IMR-90 (cell line): ENCODE measurements around the gene BCAR1. TPM values are rescaled to one million over a fixed set of nuclear protein-coding genes. Genes with fewer than 3 reads are reported as not detected.
"Not testable (repeated sequence)": the region's sequence is repeated elsewhere in the genome, so short reads cannot be mapped to it uniquely, and the experiment has no call there.

ENCODE experiments used
- ATAC-seq: fragments of 200-7000 bp; cut with Tn5 transposase; 2 replicates; pipeline ENCODE4 v1.9.1; 2020; ENCODE audit warnings: low read depth, mild to moderate bottlenecking, moderate library complexity
- BruUV-seq: library from RNA; stranded (reverse); fragments of 400-500 nt; replicated peaks from 2 replicates; lab custom pipeline; 2021; lab: Mats Ljungman, UMichigan
- CTCF ChIA-PET: fragments of 300-600 bp; formaldehyde crosslinking; extraction: SDS; loops from one replicate; lab custom pipeline; 2021; ENCODE audit warnings: antibody characterized with exemption; lab: Yijun Ruan, JAX
- POLR2A ChIA-PET: fragments of 300-600 bp; sonication (Branson Sonifier 250); formaldehyde crosslinking; loops from one replicate; lab custom pipeline; 2022; ENCODE audit warnings: antibody characterized with exemption; ENCODE audit not compliant: unreplicated experiment; lab: Charles Lee
- DNase-seq: peaks from one replicate; pipeline ENCODE4 v3.0.0; 2013
- H2AFZ ChIP-seq: replicated peaks from 2 replicates; pipeline ENCODE3; 2013; ENCODE audit warnings: low read length, mild to moderate bottlenecking; ENCODE audit not compliant: poor library complexity
- H2AK5ac ChIP-seq: 2 replicates; pipeline ENCODE4 v1.6.1; 2013; ENCODE audit warnings: low read depth, low read length, inconsistent platforms
- H2AK9ac ChIP-seq: replicated peaks from 2 replicates; pipeline ENCODE3; 2013; ENCODE audit warnings: mild to moderate bottlenecking, low read depth, low read length, moderate library complexity; ENCODE audit not compliant: poor library complexity
- H2BK120ac ChIP-seq: 2 replicates; pipeline ENCODE4 v1.6.1; 2013; ENCODE audit warnings: low read depth, low read length, inconsistent platforms
- H2BK15ac ChIP-seq: 3 replicates; pipeline ENCODE4 v1.6.1; 2013; ENCODE audit warnings: low read depth, low read length, inconsistent platforms
- H2BK20ac ChIP-seq: 2 replicates; pipeline ENCODE4 v1.6.1; 2013; ENCODE audit warnings: low read depth, mild to moderate bottlenecking, inconsistent platforms, low read length, moderate library complexity
- H2BK5ac ChIP-seq: 2 replicates; pipeline ENCODE4 v1.6.1; 2013; ENCODE audit warnings: mild to moderate bottlenecking, low read depth, low read length, inconsistent platforms; ENCODE audit not compliant: poor library complexity, severe bottlenecking
- H3K14ac ChIP-seq: replicated peaks from 2 replicates; pipeline ENCODE4 v1.6.1; 2013; ENCODE audit warnings: low read depth, low read length, inconsistent platforms
- H3K18ac ChIP-seq: 2 replicates; pipeline ENCODE4 v1.6.1; 2013; ENCODE audit warnings: low read depth, low read length, control low read depth
- H3K23ac ChIP-seq: 2 replicates; pipeline ENCODE4 v1.6.1; 2013; ENCODE audit warnings: low read depth, low read length, inconsistent platforms
- H3K27ac ChIP-seq: 2 replicates; pipeline ENCODE4 v1.5.1; 2013; ENCODE audit warnings: mild to moderate bottlenecking, control low read depth, low read length; ENCODE audit not compliant: insufficient read depth
- H3K27me3 ChIP-seq: 2 replicates; pipeline ENCODE4 v1.6.1; 2013; ENCODE audit warnings: low read length; ENCODE audit not compliant: control insufficient read depth, insufficient read depth
- H3K36me3 ChIP-seq: 2 replicates; pipeline ENCODE4 v1.6.1; 2013; ENCODE audit warnings: low read length, mixed read lengths; ENCODE audit not compliant: control insufficient read depth, insufficient read depth
- H3K4ac ChIP-seq: 2 replicates; pipeline ENCODE4 v1.6.1; 2013; ENCODE audit warnings: low read depth, low read length, inconsistent platforms
- H3K4me1 ChIP-seq: 2 replicates; pipeline ENCODE4 v1.6.1; 2013; ENCODE audit warnings: low read length, mixed read lengths; ENCODE audit not compliant: control insufficient read depth, insufficient read depth
- H3K4me2 ChIP-seq: 2 replicates; pipeline ENCODE4 v1.6.1; 2013; ENCODE audit warnings: low read depth, mild to moderate bottlenecking, control low read depth, low read length, moderate library complexity
- H3K4me3 ChIP-seq: 2 replicates; pipeline ENCODE4 v1.5.1; 2013; ENCODE audit warnings: low read depth, mild to moderate bottlenecking, control low read depth, low read length, moderate library complexity; ENCODE audit not compliant: insufficient read depth
- H3K56ac ChIP-seq: 2 replicates; pipeline ENCODE4 v1.6.1; 2013; ENCODE audit warnings: low read length, inconsistent platforms; ENCODE audit not compliant: insufficient read depth; ENCODE audit errors: extremely low read depth
- H3K79me1 ChIP-seq, 2 experiments: 2 replicates each; pipeline ENCODE4 v1.6.1; 2013; ENCODE audit warnings: low read length in 2 of 2, inconsistent platforms in 1 of 2, low read depth in 1 of 2
- H3K9ac ChIP-seq: 2 replicates; pipeline ENCODE4 v1.6.1; 2013; ENCODE audit warnings: low read depth, low read length, control low read depth
- H3K9me1 ChIP-seq: 2 replicates; pipeline ENCODE4 v1.6.1; 2013; ENCODE audit warnings: low read length, inconsistent platforms; ENCODE audit not compliant: insufficient read depth
- H3K9me3 ChIP-seq: 2 replicates; pipeline ENCODE4 v1.6.1; 2013; ENCODE audit warnings: low read length; ENCODE audit not compliant: control insufficient read depth, insufficient read depth
- H4K20me1 ChIP-seq: 2 replicates; pipeline ENCODE4 v1.6.1; 2013; ENCODE audit warnings: low read length, inconsistent platforms; ENCODE audit not compliant: insufficient read depth
- H4K5ac ChIP-seq: 2 replicates; pipeline ENCODE4 v1.6.1; 2013; ENCODE audit warnings: mild to moderate bottlenecking, low read depth, low read length, control low read depth
- H4K8ac ChIP-seq, 2 experiments: 2 replicates each; pipeline ENCODE4 v1.6.1; 2013; ENCODE audit warnings: low read depth in 2 of 2, low read length in 2 of 2, control low read depth in 1 of 2, inconsistent platforms in 1 of 2
- H4K91ac ChIP-seq: 2 replicates; pipeline ENCODE4 v1.6.1; 2013; ENCODE audit warnings: low read depth, low read length, inconsistent platforms; ENCODE audit not compliant: insufficient read depth
- MAFK ChIP-seq: IDR thresholded peaks from 2 replicates; pipeline ENCODE4 v1.6.1; 2012; ENCODE audit warnings: low read depth, low read length, improper control_type of control experiment
- WGBS, 2 experiments: methylation state at CpG; one replicate each; pipeline versions ENCODE4 v1.1.5 to v1.1.7; 2013; ENCODE audit warnings: missing lambda C conversion rate in 2 of 2; ENCODE audit not compliant: insufficient read length in 1 of 2; ENCODE audit errors: extremely low coverage in 2 of 2; 5-methylcytosine and 5-hydroxymethylcytosine counted together
- dilution Hi-C: fragments of 300-500 bp; cut with HindIII; formaldehyde crosslinking; loops from one replicate; pipeline ENCODE4 v1.14.3; 2018; ENCODE audit warnings: low sequenced_read_pairs; ENCODE audit not compliant: unreplicated experiment
- in situ Hi-C: fragments of 300-500 bp; cut with MboI; formaldehyde crosslinking; loops from 3 replicates; pipeline ENCODE4 v1.14.3; 2019; ENCODE audit warnings: low sequenced_read_pairs, inconsistent platforms, mixed read lengths
- intact Hi-C: fragments of 100-400 bp; cut with micrococcal nuclease; formaldehyde crosslinking; loops from 2 replicates; pipeline ENCODE4 v1.10.0; 2022
- polyA plus RNA-seq, 3 experiments: library from polyadenylated mRNA; depleted of rRNA; stranded (reverse); fragments of >200 nt; gene quantifications; 2 replicates each; pipeline ENCODE4 v1.2.3, GENCODE V29; 2012; ENCODE audit warnings: low replicate concordance in 1 of 3
- total RNA-seq: library from RNA; depleted of rRNA; stranded (reverse); fragments of >200 nt; gene quantifications from 2 replicates; pipeline ENCODE4 v1.2.3, GENCODE V29; 2012

BCAR1 gene
- total and polyA plus RNA-seq, 2 of the 4 experiments (the other 2 are of a cell fraction) = 18.1 to 99.4 TPM

GRCh38 chr16:75269358-75269757 lies 17.9 kb upstream of the BCAR1 start:
- Histone ChIP-seq H3K9me1 (peaks cover 11% of the 10 kb centered on the region; the same call in 1 of the 2 replicates), H3K79me1 (peaks cover 5 to 20% of the 10 kb centered on the region in 2 experiments; a peak in 3 of 4 replicates), H3K4me1 (peaks cover 18% of the 10 kb centered on the region)
- H3K9ac ChIP-seq, DNase-seq, H3K18ac ChIP-seq, H2BK20ac ChIP-seq, H4K8ac ChIP-seq, BruUV-seq, H3K23ac ChIP-seq, H3K27me3 ChIP-seq, in situ Hi-C loops, CTCF ChIA-PET, H3K4ac ChIP-seq, H3K9me3 ChIP-seq, H3K4me2 ChIP-seq, intact Hi-C loops, H4K20me1 ChIP-seq, H4K91ac ChIP-seq, ATAC-seq, H3K56ac ChIP-seq, H3K14ac ChIP-seq, H4K5ac ChIP-seq, H2BK15ac ChIP-seq, POLR2A ChIA-PET, H2AFZ ChIP-seq, H3K27ac ChIP-seq, dilution Hi-C loops, H2AK9ac ChIP-seq, H3K36me3 ChIP-seq, H2AK5ac ChIP-seq, H2BK5ac ChIP-seq, H2BK120ac ChIP-seq, H3K4me3 ChIP-seq: not testable (repeated sequence)
- WGBS, 2 experiments = 81% methylated on average over 4 of the region's 9 CpGs; no CpG with 5 or more reads in 1 of the 2 experiments
- peak; percentile 70 for TF ChIP-seq MAFK
